T-helper 1 cell treated with Interleukin-12 subunit alpha and Interleukin-12 subunit beta and Interleukin-4 antibody, amounts not matched to agents 30 ng/mL and 1 ng/mL, for 36 hours (primary cell): ENCODE measurements around the gene MAN2C1. TPM values are rescaled to one million over a fixed set of nuclear protein-coding genes. Genes with fewer than 3 reads are reported as not detected.
"Not testable (repeated sequence)": the region's sequence is repeated elsewhere in the genome, so short reads cannot be mapped to it uniquely, and the experiment has no call there.

Experiments
- intact Hi-C: fragments of 100-400 bp; cut with micrococcal nuclease; formaldehyde crosslinking; loops from one replicate; pipeline ENCODE4 v1.15.1; 2024
- total RNA-seq: library from RNA; stranded (reverse); gene quantifications from 2 replicates; pipeline ENCODE4 v1.2.3, GENCODE V29; 2022

The MAN2C1 gene
- total RNA-seq, 1 donor from 2014 or later = 262 TPM

GRCh38 chr15:75361989-75362641, 6.3 kb downstream of the MAN2C1 start:
- intact Hi-C loops = loop anchor here (10.0 kb wide), 1 partner anchor 543 kb away; the partner anchor contains the start of gene FBXO22

GRCh38 chr15:75361361-75361988, 6.9 kb downstream of the MAN2C1 start:
- intact Hi-C loops = loop anchor here (10.0 kb wide), 1 partner anchor 543 kb away; the partner anchor contains the start of gene FBXO22

GRCh38 chr15:75360856-75361255, 7.6 kb downstream of the MAN2C1 start:
- intact Hi-C loops = loop anchor here (10.0 kb wide), 1 partner anchor 544 kb away; the partner anchor contains the start of gene FBXO22

- intact Hi-C loops = loop anchor here (10.0 kb wide), 1 partner anchor 544 kb away; the partner anchor contains the start of gene FBXO22
Measured at GRCh38 chr15:75360391-75360790, 8.0 kb downstream of the MAN2C1 start.

- intact Hi-C loops = loop anchor here (10.0 kb wide), 1 partner anchor 545 kb away; the partner anchor contains the start of gene FBXO22
Measured at GRCh38 chr15:75359537-75360250, 8.7 kb downstream of the MAN2C1 start.

- intact Hi-C loops = no loop called here
Measured at GRCh38 chr15:75358771-75359536, 9.5 kb downstream of the MAN2C1 start.

- intact Hi-C loops = no loop called here
Measured at GRCh38 chr15:75357976-75358673, 10.3 kb downstream of the MAN2C1 start.

GRCh38 chr15:75356517-75356916, 11.9 kb downstream of the MAN2C1 start:
- intact Hi-C loops = no loop called here

- intact Hi-C loops = no loop called here
Measured at GRCh38 chr15:75356006-75356405, 12.4 kb downstream of the MAN2C1 start.

- intact Hi-C loops = no loop called here
Measured at GRCh38 chr15:75355369-75355768, 13.0 kb downstream of the MAN2C1 start.

GRCh38 chr15:75354454-75354853, 14.0 kb downstream of the MAN2C1 start:
- intact Hi-C loops = no loop called here

- intact Hi-C loops = no loop called here
Measured at GRCh38 chr15:75353604-75354003, 14.8 kb downstream of the MAN2C1 start.

GRCh38 chr15:75352186-75353080, 16.0 kb downstream of the MAN2C1 start:
- intact Hi-C loops = no loop called here

GRCh38 chr15:75350601-75351361, 17.6 kb downstream of the MAN2C1 start:
- intact Hi-C loops = loop anchor here (1.0 kb wide), 2 partner anchors 14 to 18 kb away; partner anchors contain the start of genes COMMD4 and MAN2C1

GRCh38 chr15:75349851-75350588, 18.4 kb downstream of the MAN2C1 start:
- intact Hi-C loops = loop anchor here (1.0 kb wide), 2 partner anchors 14 to 18 kb away; partner anchors contain the start of genes COMMD4 and MAN2C1

- intact Hi-C loops = not testable (repeated sequence)
Measured at GRCh38 chr15:75349351-75349669, 19.1 kb downstream of the MAN2C1 start.

- intact Hi-C loops = no loop called here
Measured at GRCh38 chr15:75348562-75349350, 19.7 kb downstream of the MAN2C1 start.
